SH-SY5Y (cell line): Measurements from ENCODE around the gene TRPM3.

Experiments used
- GATA2 ChIP-seq: IDR thresholded peaks from 2 replicates; pipeline ENCODE4 v1.6.1; 2011; ENCODE audit warnings: mild to moderate bottlenecking, low read depth, low read length
- GATA3 ChIP-seq: IDR thresholded peaks from 2 replicates; pipeline ENCODE4 v1.6.1; 2011; ENCODE audit warnings: low read depth, mild to moderate bottlenecking, low read length, moderate library complexity

GRCh38 chr9:70549926-70550325, 571.5 kb downstream of the TRPM3 start:
- no peak for TF ChIP-seq GATA3
- no peak for TF ChIP-seq GATA2
